Measurements from ENCODE around the gene LENG8. TPM values are rescaled to one million over a fixed set of nuclear protein-coding genes. Genes with fewer than 3 reads are reported as not detected.

LENG8 gene
- total and polyA plus RNA-seq, 10 of the 15 experiments (the other 5 are each of a cell fraction or from before 2014, with no cell fraction given) = 2.3 to 145 (median 34.4) TPM

DNA sequence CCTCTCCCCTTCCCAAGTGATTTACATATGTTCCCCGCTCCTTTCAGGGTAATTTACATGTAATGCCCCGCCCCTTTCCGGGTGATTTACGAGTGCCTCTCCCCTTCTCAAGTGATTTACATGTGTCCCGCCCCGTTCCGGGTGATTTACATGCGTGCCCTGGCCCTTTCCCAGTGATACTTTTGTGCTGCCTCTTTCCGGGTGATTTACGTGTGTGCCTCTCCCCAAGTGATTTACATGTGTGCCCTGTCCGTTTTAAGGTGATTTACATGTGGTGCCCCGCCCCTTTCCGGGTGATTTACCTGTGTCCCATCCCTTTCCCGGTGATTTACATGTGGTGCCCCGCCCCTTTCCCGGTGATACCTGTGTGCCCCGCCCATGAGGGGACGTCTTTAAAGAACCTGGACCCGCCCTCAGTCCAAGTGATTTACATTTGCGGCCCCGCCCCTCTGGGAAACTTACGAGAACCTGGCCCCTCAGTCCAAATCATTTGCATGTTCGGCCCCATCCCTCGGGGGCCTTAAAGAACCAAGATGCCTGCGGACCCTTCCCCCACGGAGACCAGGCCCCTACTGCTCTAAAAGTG, 15.1 kb downstream of the LENG8 start (continued):
- TF ChIP-seq, protein P1, sequence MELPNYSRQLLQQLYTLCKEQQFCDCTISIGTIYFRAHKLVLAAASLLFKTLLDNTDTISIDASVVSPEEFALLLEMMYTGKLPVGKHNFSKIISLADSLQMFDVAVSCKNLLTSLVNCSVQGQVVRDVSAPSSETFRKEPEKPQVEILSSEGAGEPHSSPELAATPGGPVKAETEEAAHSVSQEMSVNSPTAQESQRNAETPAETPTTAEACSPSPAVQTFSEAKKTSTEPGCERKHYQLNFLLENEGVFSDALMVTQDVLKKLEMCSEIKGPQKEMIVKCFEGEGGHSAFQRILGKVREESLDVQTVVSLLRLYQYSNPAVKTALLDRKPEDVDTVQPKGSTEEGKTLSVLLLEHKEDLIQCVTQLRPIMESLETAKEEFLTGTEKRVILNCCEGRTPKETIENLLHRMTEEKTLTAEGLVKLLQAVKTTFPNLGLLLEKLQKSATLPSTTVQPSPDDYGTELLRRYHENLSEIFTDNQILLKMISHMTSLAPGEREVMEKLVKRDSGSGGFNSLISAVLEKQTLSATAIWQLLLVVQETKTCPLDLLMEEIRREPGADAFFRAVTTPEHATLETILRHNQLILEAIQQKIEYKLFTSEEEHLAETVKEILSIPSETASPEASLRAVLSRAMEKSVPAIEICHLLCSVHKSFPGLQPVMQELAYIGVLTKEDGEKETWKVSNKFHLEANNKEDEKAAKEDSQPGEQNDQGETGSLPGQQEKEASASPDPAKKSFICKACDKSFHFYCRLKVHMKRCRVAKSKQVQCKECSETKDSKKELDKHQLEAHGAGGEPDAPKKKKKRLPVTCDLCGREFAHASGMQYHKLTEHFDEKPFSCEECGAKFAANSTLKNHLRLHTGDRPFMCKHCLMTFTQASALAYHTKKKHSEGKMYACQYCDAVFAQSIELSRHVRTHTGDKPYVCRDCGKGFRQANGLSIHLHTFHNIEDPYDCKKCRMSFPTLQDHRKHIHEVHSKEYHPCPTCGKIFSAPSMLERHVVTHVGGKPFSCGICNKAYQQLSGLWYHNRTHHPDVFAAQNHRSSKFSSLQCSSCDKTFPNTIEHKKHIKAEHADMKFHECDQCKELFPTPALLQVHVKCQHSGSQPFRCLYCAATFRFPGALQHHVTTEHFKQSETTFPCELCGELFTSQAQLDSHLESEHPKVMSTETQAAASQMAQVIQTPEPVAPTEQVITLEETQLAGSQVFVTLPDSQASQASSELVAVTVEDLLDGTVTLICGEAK (IDR thresholded peaks at IDR 0.05; ENCODE audit: borderline replicate concordance) = no peak
- TF ChIP-seq NR2F1 (conservative IDR thresholded peaks at IDR 0.05) (no peak), IKZF1 (conservative IDR thresholded peaks at IDR 0.05) (no peak), PML (IDR thresholded peaks at IDR 0.05; ENCODE audit: low read length) (no peak), POLR2A (IDR thresholded peaks at IDR 0.05; ENCODE audit: low read depth, low read length) (no peak), HDAC6 (IDR thresholded peaks at IDR 0.05; ENCODE audit: unreplicated experiment) (no peak), SMARCA5 (IDR thresholded peaks at IDR 0.05) (0 out of 2 replicates have a peak, but pooled peaks have one; percentile 90), SMAD5 (IDR thresholded peaks at IDR 0.05; ENCODE audit: low read depth) (no peak), RUNX3 (IDR thresholded peaks at IDR 0.05; ENCODE audit: low read length) (no peak), MEF2B (IDR thresholded peaks at IDR 0.05; ENCODE audit: partially characterized antibody, poor library complexity, severe bottlenecking) (no peak), MYB (IDR thresholded peaks at IDR 0.05; ENCODE audit: borderline replicate concordance, low read depth, low read length) (no peak), RBBP5 (conservative IDR thresholded peaks at IDR 0.05) (no peak)
- TF ChIP-seq, protein P2, sequence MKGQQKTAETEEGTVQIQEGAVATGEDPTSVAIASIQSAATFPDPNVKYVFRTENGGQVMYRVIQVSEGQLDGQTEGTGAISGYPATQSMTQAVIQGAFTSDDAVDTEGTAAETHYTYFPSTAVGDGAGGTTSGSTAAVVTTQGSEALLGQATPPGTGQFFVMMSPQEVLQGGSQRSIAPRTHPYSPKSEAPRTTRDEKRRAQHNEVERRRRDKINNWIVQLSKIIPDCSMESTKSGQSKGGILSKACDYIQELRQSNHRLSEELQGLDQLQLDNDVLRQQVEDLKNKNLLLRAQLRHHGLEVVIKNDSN (IDR thresholded peaks at IDR 0.05; ENCODE audit: borderline replicate concordance, extremely low read length, insufficient read depth, low read depth, low read length) = no peak
- TF ChIP-seq, protein P3, sequence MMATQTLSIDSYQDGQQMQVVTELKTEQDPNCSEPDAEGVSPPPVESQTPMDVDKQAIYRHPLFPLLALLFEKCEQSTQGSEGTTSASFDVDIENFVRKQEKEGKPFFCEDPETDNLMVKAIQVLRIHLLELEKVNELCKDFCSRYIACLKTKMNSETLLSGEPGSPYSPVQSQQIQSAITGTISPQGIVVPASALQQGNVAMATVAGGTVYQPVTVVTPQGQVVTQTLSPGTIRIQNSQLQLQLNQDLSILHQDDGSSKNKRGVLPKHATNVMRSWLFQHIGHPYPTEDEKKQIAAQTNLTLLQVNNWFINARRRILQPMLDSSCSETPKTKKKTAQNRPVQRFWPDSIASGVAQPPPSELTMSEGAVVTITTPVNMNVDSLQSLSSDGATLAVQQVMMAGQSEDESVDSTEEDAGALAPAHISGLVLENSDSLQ (IDR thresholded peaks at IDR 0.05) = peak; percentile 89
- TF ChIP-seq, protein P4, sequence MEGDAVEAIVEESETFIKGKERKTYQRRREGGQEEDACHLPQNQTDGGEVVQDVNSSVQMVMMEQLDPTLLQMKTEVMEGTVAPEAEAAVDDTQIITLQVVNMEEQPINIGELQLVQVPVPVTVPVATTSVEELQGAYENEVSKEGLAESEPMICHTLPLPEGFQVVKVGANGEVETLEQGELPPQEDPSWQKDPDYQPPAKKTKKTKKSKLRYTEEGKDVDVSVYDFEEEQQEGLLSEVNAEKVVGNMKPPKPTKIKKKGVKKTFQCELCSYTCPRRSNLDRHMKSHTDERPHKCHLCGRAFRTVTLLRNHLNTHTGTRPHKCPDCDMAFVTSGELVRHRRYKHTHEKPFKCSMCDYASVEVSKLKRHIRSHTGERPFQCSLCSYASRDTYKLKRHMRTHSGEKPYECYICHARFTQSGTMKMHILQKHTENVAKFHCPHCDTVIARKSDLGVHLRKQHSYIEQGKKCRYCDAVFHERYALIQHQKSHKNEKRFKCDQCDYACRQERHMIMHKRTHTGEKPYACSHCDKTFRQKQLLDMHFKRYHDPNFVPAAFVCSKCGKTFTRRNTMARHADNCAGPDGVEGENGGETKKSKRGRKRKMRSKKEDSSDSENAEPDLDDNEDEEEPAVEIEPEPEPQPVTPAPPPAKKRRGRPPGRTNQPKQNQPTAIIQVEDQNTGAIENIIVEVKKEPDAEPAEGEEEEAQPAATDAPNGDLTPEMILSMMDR (IDR thresholded peaks at IDR 0.05 in 2 of 3, conservative IDR thresholded peaks at IDR 0.05 in 1 of 3; ENCODE audit: control insufficient read depth in 2 of 3, extremely low read depth in 1 of 3, insufficient read depth in 1 of 3, low read depth in 3 of 3, low read length in 3 of 3) = no peak
- TF ChIP-seq, protein P5, sequence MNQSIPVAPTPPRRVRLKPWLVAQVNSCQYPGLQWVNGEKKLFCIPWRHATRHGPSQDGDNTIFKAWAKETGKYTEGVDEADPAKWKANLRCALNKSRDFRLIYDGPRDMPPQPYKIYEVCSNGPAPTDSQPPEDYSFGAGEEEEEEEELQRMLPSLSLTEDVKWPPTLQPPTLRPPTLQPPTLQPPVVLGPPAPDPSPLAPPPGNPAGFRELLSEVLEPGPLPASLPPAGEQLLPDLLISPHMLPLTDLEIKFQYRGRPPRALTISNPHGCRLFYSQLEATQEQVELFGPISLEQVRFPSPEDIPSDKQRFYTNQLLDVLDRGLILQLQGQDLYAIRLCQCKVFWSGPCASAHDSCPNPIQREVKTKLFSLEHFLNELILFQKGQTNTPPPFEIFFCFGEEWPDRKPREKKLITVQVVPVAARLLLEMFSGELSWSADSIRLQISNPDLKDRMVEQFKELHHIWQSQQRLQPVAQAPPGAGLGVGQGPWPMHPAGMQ (IDR thresholded peaks at IDR 0.05; ENCODE audit: borderline replicate concordance) = no peak

Data from GM12878 (cell line).